Measurements from ENCODE around the gene EGR4. TPM values are rescaled to one million over a fixed set of nuclear protein-coding genes. Genes with fewer than 3 reads are reported as not detected.

Gene EGR4
- polyA plus RNA-seq, 3 donors, result 0.12 to 0.15 TPM; not detected in 1

GRCh38 chr2:73253901-73254300 is 39.4 kb downstream of the EGR4 start:
- Mint-ChIP-seq H3K36me3 (peaks cover 52 to 64% of the 10 kb centered on the region in 2 donors), H3K9me3 (no peaks in the 10 kb centered on the region), H3K4me1 (peaks cover 11% of the 10 kb centered on the region), H3K4me3 (no peak overlapping the region), H3K27me3 (ENCODE audit: low read depth in 3 of 3) (peaks cover 0 to 1% (median 0%) of the 10 kb centered on the region in 3 donors), H3K27ac (peak overlapping the region in 3 of 7 donors; percentile 31 to 79 (median 78))
- Histone ChIP-seq H3K9ac (ENCODE audit: insufficient read depth, low read length, poor library complexity, severe bottlenecking) (no peak overlapping the region), H3K79me2 (ENCODE audit: insufficient read depth, low read length) (no peaks in the 10 kb centered on the region), H3K27ac (ENCODE audit: low read depth in 1 of 2, low read length in 2 of 2) (peak overlapping the region in 1 of 2 donors; percentile 52), H3K36me3 (replicated peaks in 1 of 2; ENCODE audit: control insufficient read depth in 1 of 2, insufficient read depth in 2 of 2, low read length in 2 of 2) (peaks cover 57 to 83% of the 10 kb centered on the region in 2 donors), H2AFZ (ENCODE audit: insufficient read depth, low read depth, low read length, poor library complexity, severe bottlenecking) (no peak overlapping the region), H3K9me3 (replicated peaks in 1 of 2; ENCODE audit: control insufficient read depth in 1 of 2, insufficient read depth in 1 of 2, low read length in 2 of 2) (no peaks in the 10 kb centered on the region), H3K27me3 (ENCODE audit: control insufficient read depth in 2 of 2, insufficient read depth in 2 of 2, low read length in 2 of 2) (no peaks in the 10 kb centered on the region), H3K4me3 (replicated peaks in 1 of 3; ENCODE audit: low read depth in 2 of 3, low read length in 3 of 3) (no peak overlapping the region), H3K4me1 (ENCODE audit: control insufficient read depth in 1 of 2, insufficient read depth in 2 of 2, low read length in 2 of 2) (peaks cover 0 to 8% of the 10 kb centered on the region in 2 donors), H4K20me1 (ENCODE audit: insufficient read depth, low read length) (no peaks in the 10 kb centered on the region), H3K4me2 (replicated peaks; ENCODE audit: extremely low read depth, low read length, poor library complexity, severe bottlenecking) (no peak overlapping the region)
- intact Hi-C loops (cut with micrococcal nuclease), result no loop called here
- peak; percentile 31 to 55 (median 32) for DNase-seq
- 81% methylated on average over 2 of the region's 3 CpGs for WGBS (ENCODE audit: insufficient coverage)
- no peak for TF ChIP-seq CTCF (IDR thresholded peaks at IDR 0.05)

GRCh38 chr2:73253400-73253799 is 39.9 kb downstream of the EGR4 start:
- DNase-seq, result no peak
- Histone ChIP-seq H3K27ac (ENCODE audit: low read depth in 1 of 2, low read length in 2 of 2) (peak overlapping the region in 1 of 2 donors; percentile 52), H3K9me3 (replicated peaks in 1 of 2; ENCODE audit: control insufficient read depth in 1 of 2, insufficient read depth in 1 of 2, low read length in 2 of 2) (no peaks in the 10 kb centered on the region), H3K4me2 (replicated peaks; ENCODE audit: extremely low read depth, low read length, poor library complexity, severe bottlenecking) (no peak overlapping the region), H3K27me3 (ENCODE audit: control insufficient read depth in 2 of 2, insufficient read depth in 2 of 2, low read length in 2 of 2) (no peaks in the 10 kb centered on the region), H3K79me2 (ENCODE audit: insufficient read depth, low read length) (no peaks in the 10 kb centered on the region), H3K4me1 (ENCODE audit: control insufficient read depth in 1 of 2, insufficient read depth in 2 of 2, low read length in 2 of 2) (peaks cover 0 to 8% of the 10 kb centered on the region in 2 donors), H3K9ac (ENCODE audit: insufficient read depth, low read length, poor library complexity, severe bottlenecking) (no peak overlapping the region), H2AFZ (ENCODE audit: insufficient read depth, low read depth, low read length, poor library complexity, severe bottlenecking) (no peak overlapping the region), H3K4me3 (replicated peaks in 1 of 3; ENCODE audit: low read depth in 2 of 3, low read length in 3 of 3) (no peak overlapping the region), H3K36me3 (replicated peaks in 1 of 2; ENCODE audit: control insufficient read depth in 1 of 2, insufficient read depth in 2 of 2, low read length in 2 of 2) (peaks cover 56 to 83% of the 10 kb centered on the region in 2 donors), H4K20me1 (ENCODE audit: insufficient read depth, low read length) (no peaks in the 10 kb centered on the region)
- Mint-ChIP-seq H3K36me3 (peaks cover 55 to 64% of the 10 kb centered on the region in 2 donors), H3K27ac (peak overlapping the region; percentile 31 to 80 (median 78)), H3K4me3 (no peak overlapping the region), H3K27me3 (ENCODE audit: low read depth in 3 of 3) (peaks cover 0 to 1% (median 0%) of the 10 kb centered on the region in 3 donors), H3K4me1 (peaks cover 11% of the 10 kb centered on the region), H3K9me3 (no peaks in the 10 kb centered on the region)
- intact Hi-C loops (cut with micrococcal nuclease), result no loop called here
- no peak for TF ChIP-seq CTCF (IDR thresholded peaks at IDR 0.05)
- no CpG with 5 or more reads among the region's 2 CpGs for WGBS (ENCODE audit: insufficient coverage)
